ENCODE results near the gene ACTA2.

Gene ACTA2

DNA sequence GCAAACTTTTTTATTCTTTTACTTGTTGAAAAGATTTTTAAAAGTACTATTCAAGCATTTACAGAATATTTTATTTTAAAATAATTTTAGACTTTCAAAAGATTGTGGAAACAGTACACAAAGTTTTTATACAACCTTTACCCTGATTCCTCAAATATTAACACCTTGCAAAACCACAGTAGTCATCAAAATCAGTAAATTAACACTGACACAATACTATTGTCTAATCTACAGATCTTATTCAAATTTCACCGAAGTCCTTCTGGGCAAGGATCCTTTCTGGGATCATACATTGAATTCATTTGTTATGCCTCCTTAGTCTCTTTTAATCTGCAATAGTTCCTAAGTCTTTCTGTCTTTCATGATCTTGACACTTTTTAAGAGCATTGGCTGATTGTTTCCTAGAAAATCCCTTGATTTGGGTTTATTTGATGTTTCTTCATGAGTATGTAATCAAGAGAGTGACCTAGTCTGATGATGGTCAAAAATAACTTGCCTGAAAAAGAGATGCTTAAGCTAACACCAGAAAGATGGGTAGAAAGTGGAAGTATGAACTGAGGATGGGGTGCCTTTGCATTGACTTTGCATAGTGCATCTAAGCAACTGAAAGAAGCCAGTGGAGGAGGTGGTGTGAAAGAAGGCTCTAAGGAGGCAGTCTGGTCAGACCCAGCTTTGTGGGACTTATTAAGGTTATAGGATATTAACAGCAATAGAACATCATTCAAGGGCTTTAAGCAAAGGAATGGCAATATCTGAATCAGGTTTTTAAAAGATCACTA, 62.8 kb downstream of the ACTA2 start:
- DNase-seq: no peak

DNA sequence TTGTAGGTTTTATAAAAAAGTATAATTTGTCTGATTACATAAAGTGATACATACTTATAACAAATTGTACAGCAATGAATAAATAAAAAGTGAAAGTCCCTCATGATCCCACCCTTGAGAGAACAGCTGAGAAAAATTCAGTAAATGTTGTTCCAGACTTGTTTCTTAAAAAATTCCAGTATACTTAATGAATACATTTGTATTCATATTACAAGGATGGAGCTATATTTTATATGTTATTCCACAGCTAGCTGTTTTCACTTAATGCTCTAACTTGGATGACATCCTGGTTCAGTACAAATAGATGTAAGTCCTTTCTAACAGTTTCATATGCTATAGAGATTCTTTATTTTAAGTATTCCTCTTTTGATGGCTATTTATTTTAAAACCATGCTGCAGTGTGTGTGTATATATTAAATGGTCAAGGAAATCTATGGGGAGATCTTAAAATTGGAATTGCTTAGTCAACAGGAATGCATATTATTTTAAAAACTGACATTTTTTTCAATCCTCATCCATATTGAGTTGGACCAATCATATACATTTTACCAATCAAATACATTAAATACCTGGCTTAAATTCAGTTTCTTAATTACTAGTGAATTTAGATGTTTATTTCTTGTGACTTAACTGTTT, 63.6 kb downstream of the ACTA2 start:
- DNase-seq: no peak

- DNase-seq: no peak
These were observed 66.0 kb downstream of the ACTA2 start for GRCh38 chr10:88886557-88886956.

Measured in EL (cell line).